ENCODE results near the gene PROK1. TPM values are rescaled to one million over a fixed set of nuclear protein-coding genes. Genes with fewer than 3 reads are reported as not detected.

Gene PROK1
- total RNA-seq, 2 donors from 2014 or later = 10.7 to 75.3 TPM

- WGBS = 72% methylated on average over 21 of the region's 21 CpGs
- H3K36me3 ChIP-seq = no peaks in the 10 kb centered on the region
- no peak overlapping the region for H3K4me3 ChIP-seq
- no peak overlapping the region for H3K27ac ChIP-seq
- no peaks in the 10 kb centered on the region for H3K4me1 ChIP-seq (replicated peaks)
- no peaks in the 10 kb centered on the region for H3K9me3 ChIP-seq
- no peak for DNase-seq (ENCODE audit: low spot score)
- intact Hi-C loops (cut with DNase I) = loop anchor here (2.0 to 5.0 kb wide), 3 partner anchors 32 to 292 kb away; no protein-coding TSS in a partner anchor
- TF ChIP-seq POLR2A (IDR thresholded peaks at IDR 0.05) (no peak), POLR2AphosphoS5 (IDR thresholded peaks at IDR 0.05) (no peak)
- TF ChIP-seq, protein P1, sequence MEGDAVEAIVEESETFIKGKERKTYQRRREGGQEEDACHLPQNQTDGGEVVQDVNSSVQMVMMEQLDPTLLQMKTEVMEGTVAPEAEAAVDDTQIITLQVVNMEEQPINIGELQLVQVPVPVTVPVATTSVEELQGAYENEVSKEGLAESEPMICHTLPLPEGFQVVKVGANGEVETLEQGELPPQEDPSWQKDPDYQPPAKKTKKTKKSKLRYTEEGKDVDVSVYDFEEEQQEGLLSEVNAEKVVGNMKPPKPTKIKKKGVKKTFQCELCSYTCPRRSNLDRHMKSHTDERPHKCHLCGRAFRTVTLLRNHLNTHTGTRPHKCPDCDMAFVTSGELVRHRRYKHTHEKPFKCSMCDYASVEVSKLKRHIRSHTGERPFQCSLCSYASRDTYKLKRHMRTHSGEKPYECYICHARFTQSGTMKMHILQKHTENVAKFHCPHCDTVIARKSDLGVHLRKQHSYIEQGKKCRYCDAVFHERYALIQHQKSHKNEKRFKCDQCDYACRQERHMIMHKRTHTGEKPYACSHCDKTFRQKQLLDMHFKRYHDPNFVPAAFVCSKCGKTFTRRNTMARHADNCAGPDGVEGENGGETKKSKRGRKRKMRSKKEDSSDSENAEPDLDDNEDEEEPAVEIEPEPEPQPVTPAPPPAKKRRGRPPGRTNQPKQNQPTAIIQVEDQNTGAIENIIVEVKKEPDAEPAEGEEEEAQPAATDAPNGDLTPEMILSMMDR (IDR thresholded peaks at IDR 0.05) = no peak
- no peaks in the 10 kb centered on the region for H3K27me3 ChIP-seq (replicated peaks; ENCODE audit: insufficient read depth)
These were observed 43.8 kb downstream of the PROK1 start for GRCh38 chr1:110494522-110495406.

GRCh38 chr1:110495926-110496600, 45.1 kb downstream of the PROK1 start:
- H3K4me3 ChIP-seq = no peak overlapping the region
- TF ChIP-seq POLR2AphosphoS5 (IDR thresholded peaks at IDR 0.05) = no peak
- TF ChIP-seq, protein P1 (IDR thresholded peaks at IDR 0.05) = peak; percentile 67 to 91 (median 88)
- intact Hi-C loops (cut with DNase I) = loop anchor here (2.0 to 5.0 kb wide), 3 partner anchors 33 to 294 kb away; no protein-coding TSS in a partner anchor

GRCh38 chr1:110498270-110498669, 47.3 kb downstream of the PROK1 start:
- Histone ChIP-seq H3K4me1 (replicated peaks) (no peaks in the 10 kb centered on the region), H3K36me3 (no peaks in the 10 kb centered on the region), H3K27ac (no peak overlapping the region), H3K9me3 (no peaks in the 10 kb centered on the region), H3K27me3 (replicated peaks; ENCODE audit: insufficient read depth) (no peaks in the 10 kb centered on the region), H3K4me3 (no peak overlapping the region)
- no peak for DNase-seq (ENCODE audit: low spot score)
- WGBS = 73% methylated on average over 6 of the region's 6 CpGs
- intact Hi-C loops (cut with DNase I) = loop anchor here (5.0 kb wide), 1 partner anchor 296 kb away; no protein-coding TSS in a partner anchor
- TF ChIP-seq, protein P1 (IDR thresholded peaks at IDR 0.05) = no peak
- TF ChIP-seq POLR2AphosphoS5 (IDR thresholded peaks at IDR 0.05) (no peak), POLR2A (IDR thresholded peaks at IDR 0.05) (no peak)

More at GRCh38 chr1:110495926-110496600, 45.1 kb downstream of the PROK1 start:
- WGBS = 22% methylated on average over 8 of the region's 8 CpGs
- no peaks in the 10 kb centered on the region for H3K27me3 ChIP-seq (replicated peaks; ENCODE audit: insufficient read depth)
- H3K27ac ChIP-seq = no peak overlapping the region
- no peaks in the 10 kb centered on the region for H3K9me3 ChIP-seq
- H3K36me3 ChIP-seq = no peaks in the 10 kb centered on the region
- no peaks in the 10 kb centered on the region for H3K4me1 ChIP-seq (replicated peaks)
- DNase-seq (ENCODE audit: low spot score) = peak; percentile 76

GRCh38 chr1:110501488-110502132, 50.7 kb downstream of the PROK1 start:
- no peak for DNase-seq (ENCODE audit: low spot score)
- H3K27ac ChIP-seq = no peak overlapping the region
- no peaks in the 10 kb centered on the region for H3K4me1 ChIP-seq (replicated peaks)
- no peaks in the 10 kb centered on the region for H3K36me3 ChIP-seq
- H3K9me3 ChIP-seq = no peaks in the 10 kb centered on the region
- H3K27me3 ChIP-seq (replicated peaks; ENCODE audit: insufficient read depth) = no peaks in the 10 kb centered on the region
- WGBS = 83% methylated on average over 6 of the region's 6 CpGs
- intact Hi-C loops (cut with DNase I) = no loop called here
- TF ChIP-seq POLR2AphosphoS5 (IDR thresholded peaks at IDR 0.05) (no peak), POLR2A (IDR thresholded peaks at IDR 0.05) (no peak)
- TF ChIP-seq, protein P1 (IDR thresholded peaks at IDR 0.05) = no peak
- no peak overlapping the region for H3K4me3 ChIP-seq

Measured in prostate gland (tissue), 2 donors.